ENCODE results near the gene SDR9C7.

- TF ChIP-seq CTCF (IDR thresholded peaks at IDR 0.05) (no peak), POLR2A (IDR thresholded peaks at IDR 0.05) (no peak)
Measured at GRCh38 chr12:56886319-56886718, 47.9 kb downstream of the SDR9C7 start.

Data from Peyer's patch (tissue), 4 donors.